Fibroblast of lung (primary cell): ENCODE results near the gene LAMTOR4. TPM values are rescaled to one million over a fixed set of nuclear protein-coding genes. Genes with fewer than 3 reads are reported as not detected.

Experiments used
- DNase-seq, 2 donors: peaks; one replicate each; pipeline versions ENCODE4 v3.0.0 to v3.0.0-alpha.2; 2010; ENCODE audit warnings: low read depth in 2 of 2
- H2AFZ ChIP-seq: 2 replicates; pipeline ENCODE4 v1.5.1; 2012; ENCODE audit warnings: low read length, control low read depth, inconsistent platforms
- H3K27ac ChIP-seq: 2 replicates; pipeline ENCODE4 v1.5.1; 2011; ENCODE audit warnings: low read length, control low read depth; ENCODE audit not compliant: insufficient read depth
- H3K27me3 ChIP-seq: 2 replicates; pipeline ENCODE4 v1.5.1; 2011; ENCODE audit warnings: mild to moderate bottlenecking, low read length; ENCODE audit not compliant: control insufficient read depth, insufficient read depth
- H3K36me3 ChIP-seq: 2 replicates; pipeline ENCODE4 v1.5.1; 2011; ENCODE audit warnings: low read length; ENCODE audit not compliant: control insufficient read depth, insufficient read depth
- H3K4me1 ChIP-seq: 2 replicates; pipeline ENCODE4 v1.5.1; 2011; ENCODE audit warnings: low read length; ENCODE audit not compliant: control insufficient read depth, insufficient read depth; ENCODE audit errors: extremely low read depth
- H3K4me2 ChIP-seq: 2 replicates; pipeline ENCODE4 v1.5.1; 2011; ENCODE audit warnings: low read length, control low read depth; ENCODE audit not compliant: insufficient read depth; ENCODE audit errors: extremely low read depth
- H3K4me3 ChIP-seq, 4 experiments: fragments of 200-600 bp in 1 of 4; sonication (generic) in 1 of 4; replicated peaks in 1 of 4; 2 replicates each; pipeline ENCODE4 v1.5.1; 2011 to 2016; ENCODE audit warnings: low read length in 4 of 4, low read depth in 3 of 4, mild to moderate bottlenecking in 3 of 4, control low read depth in 2 of 4, inconsistent platforms in 1 of 4, mixed read lengths in 1 of 4; ENCODE audit not compliant: insufficient read depth in 1 of 4; ENCODE audit errors: control extremely low read depth in 1 of 4
- H3K79me2 ChIP-seq: 2 replicates; pipeline ENCODE4 v1.5.1; 2012; ENCODE audit warnings: mild to moderate bottlenecking, low read length, inconsistent platforms; ENCODE audit not compliant: control insufficient read depth, insufficient read depth
- H3K9ac ChIP-seq: 2 replicates; pipeline ENCODE4 v1.5.1; 2011; ENCODE audit warnings: mild to moderate bottlenecking, low read length, control low read depth; ENCODE audit not compliant: insufficient read depth
- H3K9me3 ChIP-seq: 2 replicates; pipeline ENCODE4 v1.5.1; 2012; ENCODE audit warnings: low read depth, low read length; ENCODE audit not compliant: control insufficient read depth, insufficient read depth
- H4K20me1 ChIP-seq: 2 replicates; pipeline ENCODE4 v1.5.1; 2011; ENCODE audit warnings: low read length; ENCODE audit not compliant: control insufficient read depth, insufficient read depth; ENCODE audit errors: extremely low read depth
- CTCF ChIP-seq, 2 donors: IDR thresholded peaks in 1 of 2; conservative IDR thresholded peaks in 1 of 2; 1 replicate in 1 of 2; 2 replicates in 1 of 2; pipeline ENCODE4 v1.5.1; 2011 to 2012; ENCODE audit warnings: low read length in 2 of 2, control low read depth in 1 of 2, inconsistent platforms in 1 of 2, low read depth in 1 of 2, mild to moderate bottlenecking in 1 of 2
- EZH2 ChIP-seq: IDR thresholded peaks from 2 replicates; pipeline ENCODE4 v1.5.1; 2012; ENCODE audit warnings: low read length, control low read depth, mild to moderate bottlenecking; ENCODE audit errors: missing control alignments
- polyA plus RNA-seq, 2 donors: library from polyadenylated mRNA; depleted of rRNA in 1 of 2; stranded (reverse) in 1 of 2; unstranded in 1 of 2; fragments of >200 nt; gene quantifications; 2 replicates each; pipeline ENCODE4 v1.2.1, GENCODE V29; 2011 to 2012; ENCODE audit warnings: missing spikeins in 1 of 2
- total RNA-seq: library from RNA; depleted of rRNA; stranded (reverse); fragments of >200 nt; gene quantifications from 2 replicates; pipeline ENCODE4 v1.2.1, GENCODE V29; 2014

Gene LAMTOR4
- total and polyA plus RNA-seq, 2 donors (not counting 1 experiment from before 2014, with no cell fraction given): 95.0 to 116 TPM

- Histone ChIP-seq H3K27ac (peak overlapping the region; percentile 89), H3K9me3 (no peaks in the 10 kb centered on the region), H3K79me2 (peaks cover 16% of the 10 kb centered on the region), H4K20me1 (no peaks in the 10 kb centered on the region), H3K4me2 (peak overlapping the region; percentile 79), H3K27me3 (no peaks in the 10 kb centered on the region), H3K36me3 (peaks cover 3% of the 10 kb centered on the region), H3K9ac (peak overlapping the region; percentile 63), H2AFZ (peak overlapping the region; percentile 97), H3K4me3 (peak overlapping the region; percentile 79 to 96 (median 92)), H3K4me1 (peaks cover 3% of the 10 kb centered on the region)
- TF ChIP-seq CTCF (conservative IDR thresholded peaks at IDR 0.05 in 1 of 2, IDR thresholded peaks at IDR 0.05 in 1 of 2; ENCODE audit: low read depth in 1 of 2, low read length in 2 of 2) (no peak), EZH2 (no peak)
- peak; percentile 51 to 65 for DNase-seq
Observed at GRCh38 chr7:100119970-100120732, 28.6 kb upstream of the LAMTOR4 start.

DNA sequence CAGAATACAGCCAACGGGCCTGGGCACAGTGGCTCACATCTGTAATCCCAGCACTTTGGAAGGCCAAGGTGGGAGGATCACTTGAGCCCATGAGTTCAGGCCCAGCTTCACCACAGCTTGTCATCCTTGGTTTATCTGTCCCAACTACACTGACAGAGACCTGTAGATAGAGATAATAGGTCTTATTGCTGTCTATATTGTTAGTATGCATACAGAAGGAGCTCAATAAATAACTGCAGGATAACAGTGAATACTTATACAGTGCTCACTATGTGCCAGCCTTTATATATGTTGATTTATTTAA is 28.0 kb upstream of the LAMTOR4 start:
- Histone ChIP-seq H3K79me2 (peaks cover 16% of the 10 kb centered on the region), H3K9me3 (no peaks in the 10 kb centered on the region), H3K4me1 (peaks cover 3% of the 10 kb centered on the region), H3K27me3 (no peaks in the 10 kb centered on the region), H3K9ac (no peak overlapping the region), H3K4me2 (peak overlapping the region; percentile 79), H3K36me3 (peaks cover 3% of the 10 kb centered on the region), H3K4me3 (peak overlapping the region; percentile 79 to 96 (median 92)), H3K27ac (peak overlapping the region; percentile 89), H2AFZ (no peak overlapping the region), H4K20me1 (no peaks in the 10 kb centered on the region)
- no peak for DNase-seq
- TF ChIP-seq CTCF (conservative IDR thresholded peaks at IDR 0.05 in 1 of 2, IDR thresholded peaks at IDR 0.05 in 1 of 2; ENCODE audit: low read depth in 1 of 2, low read length in 2 of 2) (no peak), EZH2 (no peak)

- Histone ChIP-seq H3K4me3 (no peak overlapping the region), H3K9me3 (no peaks in the 10 kb centered on the region), H2AFZ (no peak overlapping the region), H3K79me2 (peaks cover 16% of the 10 kb centered on the region), H3K36me3 (peaks cover 3% of the 10 kb centered on the region), H3K27me3 (no peaks in the 10 kb centered on the region), H3K4me1 (peaks cover 3% of the 10 kb centered on the region), H3K4me2 (no peak overlapping the region), H3K27ac (no peak overlapping the region), H4K20me1 (no peaks in the 10 kb centered on the region), H3K9ac (no peak overlapping the region)
- DNase-seq: no peak
- TF ChIP-seq CTCF (conservative IDR thresholded peaks at IDR 0.05 in 1 of 2, IDR thresholded peaks at IDR 0.05 in 1 of 2; ENCODE audit: low read depth in 1 of 2, low read length in 2 of 2): no peak
- no peak for TF ChIP-seq EZH2
Observed at GRCh38 chr7:100122067-100122466, 26.7 kb upstream of the LAMTOR4 start.
